Endodermal cell (in vitro differentiated cells): ENCODE results near the gene COX7A2. TPM values are rescaled to one million over a fixed set of nuclear protein-coding genes. Genes with fewer than 3 reads are reported as not detected.

ENCODE experiments used
- DNase-seq: peaks from one replicate; pipeline ENCODE4 v3.0.0-alpha.2; 2017
- H3K27ac ChIP-seq: 2 replicates; pipeline ENCODE4 v1.5.1; 2013; ENCODE audit warnings: mild to moderate bottlenecking, low read depth, low read length, moderate library complexity
- H3K27me3 ChIP-seq: 2 replicates; pipeline ENCODE4 v1.6.1; 2013; ENCODE audit warnings: mild to moderate bottlenecking, low read length, moderate library complexity; ENCODE audit not compliant: insufficient read depth, control insufficient read depth, poor library complexity, severe bottlenecking
- H3K36me3 ChIP-seq: 2 replicates; pipeline ENCODE4 v1.7.0; 2013; ENCODE audit warnings: mild to moderate bottlenecking, low read length, moderate library complexity; ENCODE audit not compliant: control insufficient read depth, insufficient read depth
- H3K4me1 ChIP-seq: one replicate; pipeline ENCODE4 v1.7.0; 2013; ENCODE audit warnings: low read length; ENCODE audit not compliant: control insufficient read depth, insufficient read depth
- H3K4me3 ChIP-seq: 2 replicates; pipeline ENCODE4 v1.5.1; 2013; ENCODE audit warnings: mild to moderate bottlenecking, low read length, moderate library complexity
- H3K9ac ChIP-seq: 2 replicates; pipeline ENCODE4 v1.6.1; 2013; ENCODE audit warnings: mild to moderate bottlenecking, low read length, moderate library complexity; ENCODE audit not compliant: poor library complexity, severe bottlenecking; ENCODE audit errors: extremely low read depth
- H3K9me3 ChIP-seq: 2 replicates; pipeline ENCODE4 v1.6.1; 2013; ENCODE audit warnings: mild to moderate bottlenecking, low read length, moderate library complexity; ENCODE audit not compliant: control insufficient read depth
- H3K27ac Mint-ChIP-seq: 2 replicates; pipeline ENCODE4 v1.8.0; 2020; ENCODE audit warnings: mixed read lengths
- H3K27me3 Mint-ChIP-seq: 2 replicates; pipeline ENCODE4 v1.8.0; 2021; ENCODE audit warnings: mild to moderate bottlenecking, mixed read lengths; ENCODE audit not compliant: insufficient read depth
- H3K36me3 Mint-ChIP-seq: 2 replicates; pipeline ENCODE4 v1.8.0; 2020; ENCODE audit warnings: low read depth, mixed read lengths
- H3K4me1 Mint-ChIP-seq: 2 replicates; pipeline ENCODE4 v1.8.0; 2020; ENCODE audit warnings: mixed read lengths
- H3K4me3 Mint-ChIP-seq: 2 replicates; pipeline ENCODE4 v1.8.0; 2020; ENCODE audit warnings: mild to moderate bottlenecking, moderate library complexity, mixed read lengths
- H3K9me3 Mint-ChIP-seq: 2 replicates; pipeline ENCODE4 v1.8.0; 2020; ENCODE audit warnings: mild to moderate bottlenecking, mixed read lengths
- CTCF ChIP-seq: fragments of 200-600 bp; sonication (generic); conservative IDR thresholded peaks from 2 replicates; pipeline ENCODE4 v1.5.0; 2021; ENCODE audit warnings: antibody characterized with exemption, mild to moderate bottlenecking
- WGBS, 2 experiments: methylation state at CpG; one replicate each; pipeline versions ENCODE4 v1.1.5 to v1.1.7; 2013; ENCODE audit warnings: missing lambda C conversion rate in 2 of 2, mixed read lengths in 1 of 2; ENCODE audit not compliant: insufficient coverage in 1 of 2, insufficient read length in 1 of 2; 5-methylcytosine and 5-hydroxymethylcytosine counted together
- total RNA-seq, 2 donors: library from RNA; stranded (reverse); fragmentation: NEBNext Ultra II Directional in 1 of 2; extraction: Animal tissue kit (Norgen Biotek cat#: 25700) in 1 of 2; gene quantifications; 2 replicates in 1 of 2; 3 replicates in 1 of 2; pipeline ENCODE4 v1.2.1, GENCODE V29; 2021

Gene COX7A2
- total RNA-seq, 2 donors from 2014 or later, result 399 to 472 TPM

DNA sequence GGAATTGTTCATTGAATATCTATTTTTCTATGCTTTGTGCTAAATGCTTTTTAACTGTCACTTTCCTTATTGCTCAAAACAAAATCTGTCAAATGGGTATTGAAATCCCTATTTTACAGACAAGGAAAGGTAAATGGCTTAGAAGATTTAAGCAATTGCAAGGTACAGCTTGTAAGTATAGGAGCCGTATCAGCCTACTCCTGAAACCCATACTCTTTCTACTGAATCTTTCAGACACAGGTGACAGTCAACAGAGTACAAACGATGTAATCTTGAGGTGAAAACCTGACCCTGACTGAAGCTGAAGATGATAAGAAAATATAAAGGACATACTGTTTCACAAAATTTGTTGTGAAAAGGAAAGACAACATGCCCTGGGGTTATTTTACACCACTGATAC is 7.0 kb upstream of the COX7A2 start:
- Histone ChIP-seq H3K27ac (no peak overlapping the region), H3K36me3 (peaks cover 22% of the 10 kb centered on the region), H3K4me1 (no peaks in the 10 kb centered on the region), H3K9ac (no peak overlapping the region), H3K4me3 (no peak overlapping the region), H3K27me3 (no peaks in the 10 kb centered on the region), H3K9me3 (no peaks in the 10 kb centered on the region)
- 89 to 100% methylated on average over 1 to 2 of the region's 2 CpGs for WGBS, 2 experiments
- H3K4me1 Mint-ChIP-seq, result peaks cover 25% of the 10 kb centered on the region
- no peak overlapping the region for H3K27ac Mint-ChIP-seq
- H3K36me3 Mint-ChIP-seq, result peaks cover 4% of the 10 kb centered on the region
- H3K4me3 Mint-ChIP-seq, result no peak overlapping the region
- H3K9me3 Mint-ChIP-seq, result no peaks in the 10 kb centered on the region
- H3K27me3 Mint-ChIP-seq, result no peaks in the 10 kb centered on the region
- no peak for DNase-seq
- no peak for TF ChIP-seq CTCF

GRCh38 chr6:75249837-75250236 is 6.2 kb upstream of the COX7A2 start:
- no peak overlapping the region for H3K27ac ChIP-seq
- peaks cover 16% of the 10 kb centered on the region for H3K36me3 ChIP-seq
- H3K4me3 ChIP-seq, result no peak overlapping the region
- Mint-ChIP-seq H3K4me1 (peaks cover 25% of the 10 kb centered on the region), H3K27me3 (no peaks in the 10 kb centered on the region), H3K36me3 (peaks cover 4% of the 10 kb centered on the region), H3K4me3 (no peak overlapping the region), H3K9me3 (no peaks in the 10 kb centered on the region), H3K27ac (no peak overlapping the region)
- no peak overlapping the region for H3K9ac ChIP-seq
- no peak for TF ChIP-seq CTCF
- no peak for DNase-seq
- no peaks in the 10 kb centered on the region for H3K27me3 ChIP-seq
- H3K9me3 ChIP-seq, result no peaks in the 10 kb centered on the region
- H3K4me1 ChIP-seq, result no peaks in the 10 kb centered on the region

GRCh38 chr6:75246386-75246785 is 2.8 kb upstream of the COX7A2 start:
- H3K4me3 ChIP-seq, result no peak overlapping the region
- H3K36me3 ChIP-seq, result peaks cover 3% of the 10 kb centered on the region
- H3K9ac ChIP-seq, result no peak overlapping the region
- Mint-ChIP-seq H3K36me3 (peaks cover 2% of the 10 kb centered on the region), H3K4me1 (peaks cover 20% of the 10 kb centered on the region), H3K9me3 (no peaks in the 10 kb centered on the region), H3K4me3 (no peak overlapping the region), H3K27me3 (no peaks in the 10 kb centered on the region), H3K27ac (no peak overlapping the region)
- no peak overlapping the region for H3K27ac ChIP-seq
- H3K27me3 ChIP-seq, result no peaks in the 10 kb centered on the region
- DNase-seq, result no peak
- no peak for TF ChIP-seq CTCF
- no peaks in the 10 kb centered on the region for H3K4me1 ChIP-seq
- no peaks in the 10 kb centered on the region for H3K9me3 ChIP-seq
- WGBS, 2 experiments, result 87 to 100% methylated on average over 2 of the region's 2 CpGs
